ENCODE data around the gene FAM20B. TPM values are rescaled to one million over a fixed set of nuclear protein-coding genes. Genes with fewer than 3 reads are reported as not detected.

Gene FAM20B
- total and polyA plus RNA-seq, 2 of the 13 experiments (the other 11 are each of a cell fraction or from before 2014, with no cell fraction given) = 13.8 to 26.9 TPM

- TF ChIP-seq ZNF337 (CRISPR knock-in tag; IDR thresholded peaks at IDR 0.05; ENCODE audit: borderline replicate concordance, low read depth) = no peak
- TF ChIP-seq SRSF9 (IDR thresholded peaks at IDR 0.05; ENCODE audit: borderline replicate concordance, insufficient read depth, low read depth, low read length, poor library complexity, severe bottlenecking) = no peak
- no peak for TF ChIP-seq NR1H2 (CRISPR knock-in tag; IDR thresholded peaks at IDR 0.05; ENCODE audit: borderline replicate concordance, low read depth)
- TF ChIP-seq PRMT3 (CRISPR knock-in tag; IDR thresholded peaks at IDR 0.05; ENCODE audit: borderline replicate concordance, low read depth) = no peak
- no peak for TF ChIP-seq ZFP37 (CRISPR knock-in tag; IDR thresholded peaks at IDR 0.05; ENCODE audit: borderline replicate concordance)
- peak; percentile 58; the same call in 1 of the 2 replicates for TF ChIP-seq SALL1 (CRISPR knock-in tag; IDR thresholded peaks at IDR 0.05)
- TF ChIP-seq NCOA1 (CRISPR knock-in tag; IDR thresholded peaks at IDR 0.05) = no peak
- no peak for TF ChIP-seq FOXO4 (CRISPR knock-in tag; conservative IDR thresholded peaks at IDR 0.05)
- no peak for TF ChIP-seq ZNF530 (CRISPR knock-in tag; IDR thresholded peaks at IDR 0.05; ENCODE audit: low read depth)
- no peak for TF ChIP-seq ATF6 (CRISPR knock-in tag; conservative IDR thresholded peaks at IDR 0.05)
- TF ChIP-seq ZNF292 (CRISPR knock-in tag; IDR thresholded peaks at IDR 0.05; ENCODE audit: borderline replicate concordance, low read depth) = no peak
- TF ChIP-seq ZNF232 (CRISPR knock-in tag; IDR thresholded peaks at IDR 0.05; ENCODE audit: borderline replicate concordance) = no peak
- TF ChIP-seq MBNL3 (CRISPR knock-in tag; conservative IDR thresholded peaks at IDR 0.05) = no peak
- TF ChIP-seq ZNF451 (CRISPR knock-in tag; IDR thresholded peaks at IDR 0.05) = no peak
- TF ChIP-seq ZNF280B (CRISPR knock-in tag; IDR thresholded peaks at IDR 0.05; ENCODE audit: borderline replicate concordance) = no peak
- no peak for TF ChIP-seq ZNF780A (CRISPR knock-in tag; IDR thresholded peaks at IDR 0.05)
- no peak for TF ChIP-seq USF2 (IDR thresholded peaks at IDR 0.05; ENCODE audit: low read depth, low read length)
- TF ChIP-seq USF2 (CRISPR knock-in tag; IDR thresholded peaks at IDR 0.05; ENCODE audit: borderline replicate concordance) = no peak
- TF ChIP-seq SIX4 (CRISPR knock-in tag; IDR thresholded peaks at IDR 0.05) = peak; percentile 42; the same call in 1 of the 2 replicates
- TF ChIP-seq EEA1 (CRISPR knock-in tag; IDR thresholded peaks at IDR 0.05; ENCODE audit: borderline replicate concordance) = no peak
- no peak for TF ChIP-seq NR2C2 (CRISPR knock-in tag; IDR thresholded peaks at IDR 0.05; ENCODE audit: borderline replicate concordance)
These were observed 3.6 kb downstream of the FAM20B start (continued) for GRCh38 chr1:179029321-179029759.
